ENCODE results near the gene PDE10A.
"Not testable (repeated sequence)": the region's sequence is repeated elsewhere in the genome, so short reads cannot be mapped to it uniquely, and the experiment has no call there.

PDE10A gene

DNA sequence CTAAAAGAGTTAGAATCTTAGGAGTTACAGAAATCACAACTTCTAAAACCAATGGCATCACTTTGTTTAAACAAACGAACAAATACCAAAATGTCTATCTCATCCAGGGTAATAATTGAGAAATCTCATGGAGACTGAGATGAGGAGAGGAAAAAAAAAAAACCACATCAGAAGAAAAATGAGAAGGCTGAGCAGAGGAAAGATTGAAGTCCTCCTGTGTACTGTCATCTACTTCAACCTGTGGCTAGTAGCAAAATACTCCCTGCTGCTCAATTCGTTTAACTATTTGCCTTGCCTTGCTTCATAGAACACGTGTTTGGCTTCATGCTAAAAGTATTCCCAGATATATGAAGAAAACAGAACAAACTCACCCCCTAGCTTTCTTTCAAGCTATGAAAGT is 143.7 kb downstream of the PDE10A start:
- H3K9me3 ChIP-seq (ENCODE audit: low read depth, low read length): no peaks in the 10 kb centered on the region
- DNase-seq (ENCODE audit: low read depth, low spot score): no peak
- TF ChIP-seq EZH2 (IDR thresholded peaks at IDR 0.05) (no peak), POLR2AphosphoS5 (IDR thresholded peaks at IDR 0.05; ENCODE audit: borderline replicate concordance, low read depth, low read length) (no peak), FOXP2 (optimal IDR thresholded peaks at IDR 0.05; ENCODE audit: control extremely low read depth, extremely low read length, insufficient read depth) (no peak)
- H3K9ac ChIP-seq (ENCODE audit: insufficient read length): no peak overlapping the region
- H3K4me3 ChIP-seq: no peak overlapping the region
- no peaks in the 10 kb centered on the region for H3K36me3 ChIP-seq (ENCODE audit: insufficient read depth, low read length)
- H3K27ac ChIP-seq: no peak overlapping the region

DNA sequence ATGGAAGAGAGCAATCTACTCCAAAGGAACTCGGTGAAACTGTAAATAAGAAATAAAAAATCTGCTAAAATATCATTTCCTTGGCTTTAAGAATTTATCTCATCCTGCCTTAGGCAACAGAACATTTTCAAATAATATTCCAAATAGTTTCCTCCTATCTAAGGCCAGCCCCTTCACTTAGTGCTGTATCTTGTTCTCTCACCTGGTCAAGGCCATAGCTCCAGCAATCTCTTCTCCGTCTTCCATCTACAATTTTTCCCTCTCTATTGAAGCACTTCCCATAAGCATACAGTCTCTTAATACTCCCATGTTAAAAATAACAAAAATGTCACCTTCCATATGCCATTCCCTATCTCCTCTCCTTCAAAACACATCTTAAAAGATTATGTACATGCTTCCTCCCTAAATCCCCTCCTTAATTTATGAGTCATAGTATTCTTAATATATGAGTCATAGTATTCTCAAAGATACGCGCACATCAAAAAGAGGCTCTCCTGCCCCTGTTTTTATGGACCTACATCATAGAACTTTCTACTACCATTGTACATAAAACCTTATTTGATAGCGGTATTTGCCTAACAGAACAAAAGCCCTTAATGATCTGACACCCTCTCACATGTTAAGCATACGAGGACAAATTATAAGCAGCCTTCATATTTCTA is 146.9 kb downstream of the PDE10A start:
- Histone ChIP-seq H3K9me3 (ENCODE audit: low read depth, low read length) (no peaks in the 10 kb centered on the region), H3K27ac (no peak overlapping the region), H3K4me3 (no peak overlapping the region), H3K9ac (ENCODE audit: insufficient read length) (no peak overlapping the region), H3K36me3 (ENCODE audit: insufficient read depth, low read length) (no peaks in the 10 kb centered on the region)
- TF ChIP-seq POLR2AphosphoS5 (IDR thresholded peaks at IDR 0.05; ENCODE audit: borderline replicate concordance, low read depth, low read length) (no peak), EZH2 (IDR thresholded peaks at IDR 0.05) (no peak), FOXP2 (optimal IDR thresholded peaks at IDR 0.05; ENCODE audit: control extremely low read depth, extremely low read length, insufficient read depth) (no peak)
- no peak for DNase-seq (ENCODE audit: low read depth, low spot score)

GRCh38 chr6:165514621-165515020 is 148.4 kb downstream of the PDE10A start:
- H3K9me3 ChIP-seq (ENCODE audit: low read depth, low read length): no peaks in the 10 kb centered on the region
- no peak overlapping the region for H3K9ac ChIP-seq (ENCODE audit: insufficient read length)
- H3K4me3 ChIP-seq: no peak overlapping the region
- H3K27ac ChIP-seq: no peak overlapping the region
- no peak for DNase-seq (ENCODE audit: low read depth, low spot score)
- H3K36me3 ChIP-seq (ENCODE audit: insufficient read depth, low read length): no peaks in the 10 kb centered on the region
- no peak for TF ChIP-seq EZH2 (IDR thresholded peaks at IDR 0.05)
- no peak for TF ChIP-seq FOXP2 (optimal IDR thresholded peaks at IDR 0.05; ENCODE audit: control extremely low read depth, extremely low read length, insufficient read depth)
- no peak for TF ChIP-seq POLR2AphosphoS5 (IDR thresholded peaks at IDR 0.05; ENCODE audit: borderline replicate concordance, low read depth, low read length)

DNA sequence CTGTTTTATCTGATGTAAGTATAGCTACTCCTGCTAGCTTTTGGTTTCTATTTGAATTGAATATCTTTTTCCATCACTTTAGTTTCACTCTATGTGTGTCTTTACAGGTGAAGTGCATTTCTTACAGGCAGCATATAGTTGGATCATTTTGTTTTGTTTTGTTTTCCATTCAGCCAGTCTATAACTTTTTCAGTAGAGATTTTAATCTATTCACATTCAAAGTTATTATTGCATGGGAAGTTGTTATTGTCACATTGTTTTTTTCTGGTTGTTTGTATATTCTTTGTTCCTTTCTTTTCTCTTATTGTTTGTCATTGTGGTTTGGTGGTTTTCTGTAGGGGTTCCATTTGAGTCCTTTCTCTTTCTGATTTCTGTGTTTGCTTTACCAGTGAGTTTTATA is 151.2 kb downstream of the PDE10A start:
- Histone ChIP-seq H3K4me3 (no peak overlapping the region), H3K27ac (no peak overlapping the region), H3K9me3 (ENCODE audit: low read depth, low read length) (no peaks in the 10 kb centered on the region), H3K36me3 (ENCODE audit: insufficient read depth, low read length) (no peaks in the 10 kb centered on the region), H3K9ac (ENCODE audit: insufficient read length) (no peak overlapping the region)
- DNase-seq (ENCODE audit: low read depth, low spot score): no peak
- TF ChIP-seq FOXP2 (optimal IDR thresholded peaks at IDR 0.05; ENCODE audit: control extremely low read depth, extremely low read length, insufficient read depth) (no peak), EZH2 (IDR thresholded peaks at IDR 0.05) (no peak), POLR2AphosphoS5 (IDR thresholded peaks at IDR 0.05; ENCODE audit: borderline replicate concordance, low read depth, low read length) (no peak)

DNA sequence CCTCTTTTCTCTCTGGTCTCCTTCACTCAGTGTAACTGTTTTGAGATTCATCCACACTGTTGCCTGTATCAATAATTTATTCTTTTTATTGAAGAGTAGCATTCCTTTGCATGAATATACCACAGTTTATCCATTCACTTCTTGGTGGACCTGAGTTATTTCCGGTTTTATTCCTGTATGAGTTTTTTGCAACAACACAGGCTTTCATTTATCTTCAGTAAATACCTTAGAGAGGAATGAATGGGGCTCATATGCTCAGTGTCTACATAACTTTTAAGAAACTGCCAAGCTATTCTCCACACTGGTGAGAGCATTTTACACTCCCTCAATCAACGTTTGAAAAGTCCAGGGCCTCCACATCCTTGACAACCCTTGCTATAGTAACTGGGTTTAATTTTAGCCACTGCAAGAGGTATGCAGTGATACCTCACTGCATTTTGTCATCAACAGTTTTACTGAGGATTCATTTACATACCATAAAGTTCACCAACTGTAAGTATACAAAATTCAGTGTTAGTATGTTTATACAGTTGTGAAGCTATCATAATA is 154.6 kb downstream of the PDE10A start:
- Histone ChIP-seq H3K4me3 (no peak overlapping the region), H3K9ac (ENCODE audit: insufficient read length) (no peak overlapping the region), H3K36me3 (ENCODE audit: insufficient read depth, low read length) (no peaks in the 10 kb centered on the region), H3K27ac (no peak overlapping the region), H3K9me3 (ENCODE audit: low read depth, low read length) (no peaks in the 10 kb centered on the region)
- no peak for DNase-seq (ENCODE audit: low read depth, low spot score)
- TF ChIP-seq FOXP2 (optimal IDR thresholded peaks at IDR 0.05; ENCODE audit: control extremely low read depth, extremely low read length, insufficient read depth) (no peak), EZH2 (IDR thresholded peaks at IDR 0.05) (no peak), POLR2AphosphoS5 (IDR thresholded peaks at IDR 0.05; ENCODE audit: borderline replicate concordance, low read depth, low read length) (no peak)

- DNase-seq (ENCODE audit: low read depth, low spot score): no peak
- H3K4me3 ChIP-seq: no peak overlapping the region
- H3K9me3 ChIP-seq (ENCODE audit: low read depth, low read length): no peaks in the 10 kb centered on the region
Measured at GRCh38 chr6:165506657-165507056, 156.4 kb downstream of the PDE10A start.

DNA sequence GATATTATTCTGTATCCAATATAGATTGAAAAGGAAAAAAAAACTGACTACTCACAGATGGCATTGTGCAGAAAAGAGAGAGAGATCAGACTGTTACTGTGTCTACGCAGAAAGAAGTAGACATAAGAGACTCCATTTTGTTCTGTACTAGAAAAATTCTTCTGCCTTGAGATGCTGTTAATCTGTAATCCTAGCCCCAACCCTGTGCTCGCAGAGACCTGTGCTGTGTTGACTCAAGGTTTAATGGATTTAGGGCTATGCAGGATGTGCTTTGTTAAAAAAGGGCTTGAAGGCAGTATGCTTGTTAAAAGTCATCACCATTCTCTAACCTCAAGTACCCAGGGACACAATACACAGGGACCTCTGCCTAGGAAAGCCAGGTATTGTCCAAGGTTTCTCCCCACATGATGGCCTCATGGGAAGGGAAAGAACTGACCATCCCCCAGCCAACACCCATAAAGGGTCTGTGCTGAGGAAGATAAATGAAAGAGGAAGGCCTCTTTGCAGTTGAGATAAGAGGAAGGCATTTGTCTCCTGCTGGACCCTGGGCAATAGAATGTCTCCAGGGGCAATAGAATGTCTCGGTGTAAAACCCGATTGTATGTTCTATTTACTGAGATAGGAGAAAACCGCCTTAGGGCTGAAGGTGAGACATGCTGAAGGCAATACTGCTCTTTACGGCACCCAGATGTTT is 162.7 kb downstream of the PDE10A start:
- not testable (repeated sequence) for H3K9ac ChIP-seq (ENCODE audit: insufficient read length); DNase-seq (ENCODE audit: low read depth, low spot score); H3K4me3 ChIP-seq; H3K9me3 ChIP-seq (ENCODE audit: low read depth, low read length); H3K27ac ChIP-seq; H3K36me3 ChIP-seq (ENCODE audit: insufficient read depth, low read length)

More at GRCh38 chr6:165506657-165507056, 156.4 kb downstream of the PDE10A start:
- no peak overlapping the region for H3K9ac ChIP-seq (ENCODE audit: insufficient read length)
- H3K36me3 ChIP-seq (ENCODE audit: insufficient read depth, low read length): no peaks in the 10 kb centered on the region
- no peak overlapping the region for H3K27ac ChIP-seq
- TF ChIP-seq POLR2AphosphoS5 (IDR thresholded peaks at IDR 0.05; ENCODE audit: borderline replicate concordance, low read depth, low read length) (no peak), EZH2 (IDR thresholded peaks at IDR 0.05) (no peak), FOXP2 (optimal IDR thresholded peaks at IDR 0.05; ENCODE audit: control extremely low read depth, extremely low read length, insufficient read depth) (no peak)

- TF ChIP-seq EZH2 (IDR thresholded peaks at IDR 0.05) (no peak), FOXP2 (optimal IDR thresholded peaks at IDR 0.05; ENCODE audit: control extremely low read depth, extremely low read length, insufficient read depth) (no peak), POLR2AphosphoS5 (IDR thresholded peaks at IDR 0.05; ENCODE audit: borderline replicate concordance, low read depth, low read length) (no peak)
- H3K4me3 ChIP-seq: no peak overlapping the region
- H3K9me3 ChIP-seq (ENCODE audit: low read depth, low read length): no peaks in the 10 kb centered on the region
- no peak overlapping the region for H3K9ac ChIP-seq (ENCODE audit: insufficient read length)
- H3K27ac ChIP-seq: no peak overlapping the region
- H3K36me3 ChIP-seq (ENCODE audit: insufficient read depth, low read length): no peaks in the 10 kb centered on the region
- no peak for DNase-seq (ENCODE audit: low read depth, low spot score)
Measured at GRCh38 chr6:165497472-165497871, 165.6 kb downstream of the PDE10A start.

Measured in SK-N-MC (cell line).